Fibroblast of upper back skin (primary cell): ENCODE measurements around the gene DNAJC17.

Experiments used
- DNase-seq: peaks from one replicate; pipeline ENCODE4 v3.0.0-alpha.2; 2013

DNAJC17 gene

GRCh38 chr15:40723919-40724318 lies 83.4 kb downstream of the DNAJC17 start:
- no peak for DNase-seq

GRCh38 chr15:40722934-40723333 lies 84.3 kb downstream of the DNAJC17 start:
- DNase-seq: no peak

GRCh38 chr15:40722354-40722753 lies 84.9 kb downstream of the DNAJC17 start:
- no peak for DNase-seq

DNA sequence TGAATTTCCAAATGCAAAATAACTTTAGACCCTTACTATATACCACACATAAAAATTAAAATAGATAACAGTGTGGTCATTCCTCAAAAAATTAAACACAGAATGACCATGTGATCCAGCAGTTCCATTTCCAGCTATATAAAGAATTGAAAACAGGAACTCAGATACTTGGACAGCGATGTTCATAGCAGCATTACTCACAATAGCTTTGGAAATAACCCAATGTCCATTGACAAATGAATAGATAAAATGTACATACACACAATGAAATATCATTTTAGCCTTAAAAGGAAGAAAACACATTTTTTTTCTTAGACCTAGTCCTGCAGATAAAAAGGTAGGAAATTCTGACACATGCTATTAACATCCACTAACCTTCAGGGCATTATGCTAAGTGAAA lies 85.6 kb downstream of the DNAJC17 start:
- no peak for DNase-seq

GRCh38 chr15:40716165-40716564 lies 91.1 kb downstream of the DNAJC17 start:
- DNase-seq: no peak
